ENCODE results near the gene ARSB. TPM values are rescaled to one million over a fixed set of nuclear protein-coding genes. Genes with fewer than 3 reads are reported as not detected.

Gene ARSB
- total and polyA plus RNA-seq, 12 donors = 1.9 to 24.5 (median 14.5) TPM

- no peaks in the 10 kb centered on the region for H3K4me1 ChIP-seq (replicated peaks in 1 of 2)
- 88 to 92% (median 90%) methylated on average over 7 of the region's 7 CpGs for WGBS, 4 donors
- DNase-seq = no peak
- intact Hi-C loops (cut with DNase I) = no loop called here
- TF ChIP-seq POLR2A (IDR thresholded peaks at IDR 0.05) = no peak
- no peak for TF ChIP-seq CTCF (IDR thresholded peaks at IDR 0.05)
- H3K36me3 ChIP-seq (replicated peaks in 1 of 2) = no peaks in the 10 kb centered on the region
- H3K27ac ChIP-seq = no peak overlapping the region
- no peaks in the 10 kb centered on the region for H3K9me3 ChIP-seq (replicated peaks in 1 of 3)
- no peaks in the 10 kb centered on the region for H3K27me3 ChIP-seq
- no peak overlapping the region for H3K4me3 ChIP-seq
Observed at GRCh38 chr5:78793907-78794662, 191.0 kb downstream of the ARSB start.

- no peak for DNase-seq
- no peak overlapping the region for H3K27ac ChIP-seq
- no peak overlapping the region for H3K4me3 ChIP-seq
- H3K4me1 ChIP-seq (replicated peaks in 1 of 2) = no peaks in the 10 kb centered on the region
- WGBS, 4 donors = 68 to 78% (median 75%) methylated on average over 10 of the region's 10 CpGs
- TF ChIP-seq POLR2A (IDR thresholded peaks at IDR 0.05) = no peak
- no peak for TF ChIP-seq CTCF (IDR thresholded peaks at IDR 0.05)
- no peaks in the 10 kb centered on the region for H3K9me3 ChIP-seq (replicated peaks in 1 of 3)
- H3K27me3 ChIP-seq = no peaks in the 10 kb centered on the region
- H3K36me3 ChIP-seq (replicated peaks in 1 of 2) = no peaks in the 10 kb centered on the region
- intact Hi-C loops (cut with DNase I) = no loop called here
Observed at GRCh38 chr5:78792345-78793055, 192.6 kb downstream of the ARSB start.

- no peaks in the 10 kb centered on the region for H3K36me3 ChIP-seq (replicated peaks in 1 of 2)
- no peaks in the 10 kb centered on the region for H3K9me3 ChIP-seq (replicated peaks in 1 of 3)
- 88 to 93% (median 91%) methylated on average over 9 to 11 of the region's 11 CpGs for WGBS, 4 donors
- H3K4me1 ChIP-seq (replicated peaks in 1 of 2) = no peaks in the 10 kb centered on the region
- TF ChIP-seq POLR2A (IDR thresholded peaks at IDR 0.05) = no peak
- no peak for TF ChIP-seq CTCF (IDR thresholded peaks at IDR 0.05)
- no peaks in the 10 kb centered on the region for H3K27me3 ChIP-seq
- DNase-seq = no peak
- H3K4me3 ChIP-seq = no peak overlapping the region
- intact Hi-C loops (cut with DNase I) = no loop called here
- no peak overlapping the region for H3K27ac ChIP-seq
Observed at GRCh38 chr5:78791501-78792100, 193.5 kb downstream of the ARSB start.

- 54 to 75% (median 65%) methylated on average over 7 of the region's 7 CpGs for WGBS, 4 donors
- TF ChIP-seq CTCF (IDR thresholded peaks at IDR 0.05) = no peak
- TF ChIP-seq POLR2A (IDR thresholded peaks at IDR 0.05) = no peak
- Histone ChIP-seq H3K36me3 (replicated peaks in 1 of 2) (no peaks in the 10 kb centered on the region), H3K27ac (no peak overlapping the region), H3K4me1 (replicated peaks in 1 of 2) (no peaks in the 10 kb centered on the region), H3K27me3 (no peaks in the 10 kb centered on the region), H3K9me3 (replicated peaks in 1 of 3) (no peaks in the 10 kb centered on the region), H3K4me3 (no peak overlapping the region)
- intact Hi-C loops (cut with DNase I) = no loop called here
- peak in 1 of 7 donors; percentile 9 for DNase-seq
Observed at GRCh38 chr5:78787783-78788182, 197.3 kb downstream of the ARSB start.
